NCI-H1436 treated with DMSO at 0.1 percent for 48 hours (cell line): ENCODE measurements around the gene KLF5.
A peak's percentile ranks its signal among the peaks of the same experiment; 100 is the strongest.
"Not testable (repeated sequence)": the region's sequence is repeated elsewhere in the genome, so short reads cannot be mapped to it uniquely, and the experiment has no call there.

ENCODE experiments used
- DNase-seq: peaks from one replicate; lab custom pipeline; 2025; lab: John Stamatoyannopoulos, UW

KLF5 gene

GRCh38 chr13:73088332-73088935, 29.6 kb downstream of the KLF5 start:
- no peak for DNase-seq

GRCh38 chr13:73089213-73089612, 30.4 kb downstream of the KLF5 start:
- DNase-seq: no peak

- peak; percentile 50 for DNase-seq
These were observed 31.5 kb downstream of the KLF5 start for GRCh38 chr13:73090116-73090822.

- no peak for DNase-seq
These were observed 32.0 kb downstream of the KLF5 start for GRCh38 chr13:73090823-73091187.

- DNase-seq: no peak
These were observed 34.0 kb downstream of the KLF5 start for GRCh38 chr13:73092829-73093228.

- DNase-seq: no peak
These were observed 37.4 kb downstream of the KLF5 start for GRCh38 chr13:73096173-73096572.

- no peak for DNase-seq
These were observed 37.8 kb downstream of the KLF5 start for GRCh38 chr13:73096638-73097037.

GRCh38 chr13:73100781-73101180, 42.0 kb downstream of the KLF5 start:
- DNase-seq: not testable (repeated sequence)

- DNase-seq: no peak
These were observed 42.7 kb downstream of the KLF5 start for GRCh38 chr13:73101351-73102007.

- no peak for DNase-seq
These were observed 44.4 kb downstream of the KLF5 start for GRCh38 chr13:73103238-73103637.

- DNase-seq: no peak
These were observed 47.8 kb downstream of the KLF5 start for GRCh38 chr13:73106513-73107178.

- no peak for DNase-seq
These were observed 48.7 kb downstream of the KLF5 start for GRCh38 chr13:73107481-73107880.

- no peak for DNase-seq
These were observed 49.2 kb downstream of the KLF5 start for GRCh38 chr13:73107970-73108369.

- DNase-seq: no peak
These were observed 50.6 kb downstream of the KLF5 start for GRCh38 chr13:73109288-73109899.

GRCh38 chr13:73109969-73110368, 51.2 kb downstream of the KLF5 start:
- no peak for DNase-seq

- no peak for DNase-seq
These were observed 52.0 kb downstream of the KLF5 start for GRCh38 chr13:73110814-73111213.

- no peak for DNase-seq
These were observed 52.5 kb downstream of the KLF5 start for GRCh38 chr13:73111331-73111730.

- no peak for DNase-seq
These were observed 60.8 kb downstream of the KLF5 start for GRCh38 chr13:73119612-73120011.
